HG03025 (cell line): ENCODE results near the gene CARD6.
A peak's percentile ranks its signal among the peaks of the same experiment; 100 is the strongest.
"Not testable (repeated sequence)": the region's sequence is repeated elsewhere in the genome, so short reads cannot be mapped to it uniquely, and the experiment has no call there.

Experiments used
- ATAC-seq: cut with Tn5 transposase; IDR thresholded peaks from one replicate; pipeline ENCODE4 v1.9.1; 2021; ENCODE audit warnings: mild to moderate bottlenecking, moderate library complexity; ENCODE audit not compliant: unreplicated experiment, low FRiP score

Gene CARD6, protein sequence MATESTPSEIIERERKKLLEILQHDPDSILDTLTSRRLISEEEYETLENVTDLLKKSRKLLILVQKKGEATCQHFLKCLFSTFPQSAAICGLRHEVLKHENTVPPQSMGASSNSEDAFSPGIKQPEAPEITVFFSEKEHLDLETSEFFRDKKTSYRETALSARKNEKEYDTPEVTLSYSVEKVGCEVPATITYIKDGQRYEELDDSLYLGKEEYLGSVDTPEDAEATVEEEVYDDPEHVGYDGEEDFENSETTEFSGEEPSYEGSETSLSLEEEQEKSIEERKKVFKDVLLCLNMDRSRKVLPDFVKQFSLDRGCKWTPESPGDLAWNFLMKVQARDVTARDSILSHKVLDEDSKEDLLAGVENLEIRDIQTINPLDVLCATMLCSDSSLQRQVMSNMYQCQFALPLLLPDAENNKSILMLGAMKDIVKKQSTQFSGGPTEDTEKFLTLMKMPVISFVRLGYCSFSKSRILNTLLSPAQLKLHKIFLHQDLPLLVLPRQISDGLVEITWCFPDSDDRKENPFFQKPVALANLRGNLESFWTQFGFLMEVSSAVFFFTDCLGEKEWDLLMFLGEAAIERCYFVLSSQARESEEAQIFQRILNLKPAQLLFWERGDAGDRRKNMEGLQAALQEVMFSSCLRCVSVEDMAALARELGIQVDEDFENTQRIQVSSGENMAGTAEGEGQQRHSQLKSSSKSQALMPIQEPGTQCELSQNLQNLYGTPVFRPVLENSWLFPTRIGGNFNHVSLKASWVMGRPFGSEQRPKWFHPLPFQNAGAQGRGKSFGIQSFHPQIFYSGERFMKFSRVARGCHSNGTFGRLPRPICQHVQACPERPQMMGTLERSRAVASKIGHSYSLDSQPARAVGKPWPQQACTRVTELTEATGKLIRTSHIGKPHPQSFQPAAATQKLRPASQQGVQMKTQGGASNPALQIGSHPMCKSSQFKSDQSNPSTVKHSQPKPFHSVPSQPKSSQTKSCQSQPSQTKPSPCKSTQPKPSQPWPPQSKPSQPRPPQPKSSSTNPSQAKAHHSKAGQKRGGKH

DNA sequence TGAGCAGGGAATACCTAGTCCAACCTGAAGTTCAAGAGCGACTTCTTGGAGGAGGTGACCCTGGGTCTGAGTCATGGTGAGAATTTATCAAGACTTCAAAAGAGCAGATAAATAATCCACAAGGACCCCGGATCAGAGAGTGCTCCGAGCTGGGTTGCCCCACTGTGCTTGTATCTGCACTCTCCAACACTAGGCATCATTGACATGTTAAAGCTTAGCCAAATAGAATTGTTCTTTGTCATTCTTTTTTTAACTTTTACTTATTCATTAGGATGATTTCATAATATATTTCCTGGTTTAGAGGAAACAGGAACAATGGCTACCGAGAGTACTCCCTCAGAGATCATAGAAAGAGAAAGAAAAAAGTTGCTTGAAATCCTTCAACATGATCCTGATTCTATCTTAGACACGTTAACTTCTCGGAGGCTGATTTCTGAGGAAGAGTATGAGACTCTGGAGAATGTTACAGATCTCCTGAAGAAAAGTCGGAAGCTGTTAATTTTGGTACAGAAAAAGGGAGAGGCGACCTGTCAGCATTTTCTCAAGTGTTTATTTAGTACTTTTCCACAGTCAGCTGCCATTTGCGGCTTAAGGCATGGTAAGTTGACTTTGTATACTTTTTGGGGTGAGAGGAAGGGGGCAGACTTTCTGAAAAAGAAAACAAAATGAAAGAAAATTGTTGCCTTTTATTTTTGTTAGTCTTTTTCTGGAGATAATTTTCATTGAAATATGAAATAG is at the start of gene CARD6:
Gene CARD6, plus strand, starts transcription at position 300 of the 738 bp plus-strand sequence. Its CDS starts 16 bp downstream, at position 316.
- ATAC-seq: no peak

DNA sequence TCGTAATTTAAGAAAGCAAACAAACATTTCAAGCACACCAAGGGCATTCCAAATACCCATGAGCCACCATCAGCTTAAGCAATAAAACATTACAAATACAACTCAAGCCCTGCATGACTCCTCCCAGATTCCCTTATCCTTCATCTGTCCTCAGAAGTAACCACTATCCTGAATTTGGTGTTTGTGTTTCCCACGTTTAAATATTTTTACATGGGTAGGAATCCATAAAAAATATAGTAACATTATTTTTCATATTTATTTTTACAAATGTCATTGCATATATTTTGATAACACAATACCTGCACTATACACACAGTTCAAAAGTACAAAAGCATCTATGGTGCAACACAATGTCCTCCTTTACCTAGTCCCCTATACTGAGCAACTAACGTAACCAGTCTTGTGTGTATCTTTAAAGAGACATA is 49.4 kb upstream of the CARD6 start:
- no peak for ATAC-seq

DNA sequence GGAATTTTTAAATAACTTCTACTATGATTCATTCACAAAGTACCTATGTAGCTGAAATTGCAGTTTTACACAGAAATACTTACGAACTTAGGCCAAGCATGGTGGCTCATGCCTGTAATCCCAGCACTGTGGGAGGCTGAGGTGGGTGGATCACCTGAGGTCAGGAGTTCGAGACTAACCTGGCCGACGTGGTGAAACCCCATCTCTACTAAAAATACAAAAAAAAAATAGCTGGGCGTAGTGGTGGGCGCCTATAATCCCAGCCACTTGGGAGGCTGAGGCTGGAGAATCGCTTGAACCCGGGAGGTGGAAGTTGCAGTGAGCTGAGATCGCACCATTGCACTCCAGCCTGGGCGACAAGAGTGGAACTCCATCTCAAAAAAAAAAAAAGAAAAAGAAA is 48.5 kb upstream of the CARD6 start:
- not testable (repeated sequence) for ATAC-seq

DNA sequence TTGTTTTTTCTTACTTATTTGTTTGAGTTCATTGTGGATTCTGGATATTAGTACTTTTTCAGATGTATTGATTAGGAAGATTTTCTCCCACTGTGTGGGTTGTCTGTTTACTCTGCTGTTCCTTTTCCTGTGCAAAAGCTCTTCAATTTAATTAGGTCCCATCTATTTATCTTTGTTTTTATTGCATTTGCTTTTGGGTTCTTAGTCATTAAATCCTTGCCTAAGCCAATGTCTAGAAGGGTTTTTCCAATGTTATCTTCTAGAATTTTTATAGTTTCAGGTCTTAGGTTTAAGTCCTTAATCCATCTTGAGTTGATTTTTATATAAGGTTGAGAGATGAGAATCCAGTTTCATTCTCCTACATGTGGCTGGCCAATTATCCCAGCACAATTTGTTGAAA is 46.8 kb upstream of the CARD6 start:
- ATAC-seq: not testable (repeated sequence)

DNA sequence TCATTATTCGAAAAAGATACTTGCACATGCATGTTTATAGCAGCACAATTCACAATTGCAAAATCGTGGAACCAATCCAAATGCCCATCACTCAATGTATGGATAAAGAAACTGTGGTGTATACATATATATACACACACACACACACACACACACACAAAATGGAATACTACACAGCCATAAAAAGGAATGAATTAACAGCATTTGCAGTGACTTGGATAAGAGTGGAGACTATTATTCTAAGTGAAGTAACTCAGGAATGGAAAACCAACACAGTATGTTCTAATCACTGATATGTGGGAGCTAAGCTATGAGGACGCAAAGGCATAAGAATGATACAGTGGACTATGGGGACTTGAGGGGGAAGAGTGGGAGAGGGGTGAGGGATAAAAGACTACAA is 46.3 kb upstream of the CARD6 start:
- not testable (repeated sequence) for ATAC-seq

DNA sequence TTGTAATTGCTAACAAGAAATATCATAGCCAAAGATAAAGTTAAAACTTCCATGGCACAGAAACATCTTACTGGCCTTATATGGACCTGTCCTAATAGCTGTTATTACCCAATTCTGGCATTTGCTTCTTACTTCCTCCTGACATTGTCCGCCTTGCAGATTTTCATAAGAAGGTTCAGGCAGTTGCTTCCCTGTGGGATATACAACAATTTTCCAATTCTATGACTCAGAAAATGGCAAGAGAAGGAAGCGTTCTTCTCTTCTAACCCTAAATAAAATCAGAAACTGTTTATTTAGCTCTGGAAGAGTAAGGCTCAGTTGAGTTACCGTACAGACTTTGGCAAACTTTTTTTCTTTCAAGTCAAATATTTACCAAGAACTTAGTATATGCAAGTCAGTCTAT is 44.7 kb upstream of the CARD6 start:
- no peak for ATAC-seq

DNA sequence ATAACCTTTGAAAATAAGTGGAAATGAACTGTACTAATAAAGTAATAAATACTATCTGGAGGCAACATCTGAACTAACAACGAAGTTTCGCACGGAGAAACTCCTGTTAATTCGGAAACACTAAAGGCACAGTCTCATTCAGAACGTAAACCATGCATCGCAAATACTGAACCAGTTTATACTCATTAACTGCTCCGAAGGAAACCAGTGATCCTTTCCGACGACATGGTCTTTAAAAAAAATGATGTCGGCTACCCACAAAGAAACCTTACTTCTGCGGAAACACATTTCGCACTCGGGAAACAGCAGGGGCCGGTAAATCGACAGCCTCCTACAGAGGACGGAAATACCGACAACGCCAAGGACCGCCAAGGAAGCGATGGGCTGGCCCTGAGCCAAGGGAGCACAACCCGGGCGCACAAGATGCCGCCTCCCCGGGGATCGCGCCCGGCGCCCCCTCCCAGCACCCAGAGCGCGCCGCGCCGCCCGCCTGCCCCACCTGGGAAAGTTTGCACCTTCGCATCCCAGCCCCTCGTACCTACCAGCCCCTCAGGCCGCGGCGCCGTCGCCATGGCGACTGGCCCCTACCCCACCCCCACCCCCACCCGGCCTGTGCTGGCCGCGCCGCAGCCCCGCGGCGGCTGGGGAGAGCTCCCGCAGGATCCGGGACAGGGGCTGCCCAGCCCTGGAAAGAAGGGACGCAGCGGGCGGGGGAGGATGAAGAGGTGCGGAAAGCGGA is 43.7 kb upstream of the CARD6 start:
- ATAC-seq: peak; percentile 48

DNA sequence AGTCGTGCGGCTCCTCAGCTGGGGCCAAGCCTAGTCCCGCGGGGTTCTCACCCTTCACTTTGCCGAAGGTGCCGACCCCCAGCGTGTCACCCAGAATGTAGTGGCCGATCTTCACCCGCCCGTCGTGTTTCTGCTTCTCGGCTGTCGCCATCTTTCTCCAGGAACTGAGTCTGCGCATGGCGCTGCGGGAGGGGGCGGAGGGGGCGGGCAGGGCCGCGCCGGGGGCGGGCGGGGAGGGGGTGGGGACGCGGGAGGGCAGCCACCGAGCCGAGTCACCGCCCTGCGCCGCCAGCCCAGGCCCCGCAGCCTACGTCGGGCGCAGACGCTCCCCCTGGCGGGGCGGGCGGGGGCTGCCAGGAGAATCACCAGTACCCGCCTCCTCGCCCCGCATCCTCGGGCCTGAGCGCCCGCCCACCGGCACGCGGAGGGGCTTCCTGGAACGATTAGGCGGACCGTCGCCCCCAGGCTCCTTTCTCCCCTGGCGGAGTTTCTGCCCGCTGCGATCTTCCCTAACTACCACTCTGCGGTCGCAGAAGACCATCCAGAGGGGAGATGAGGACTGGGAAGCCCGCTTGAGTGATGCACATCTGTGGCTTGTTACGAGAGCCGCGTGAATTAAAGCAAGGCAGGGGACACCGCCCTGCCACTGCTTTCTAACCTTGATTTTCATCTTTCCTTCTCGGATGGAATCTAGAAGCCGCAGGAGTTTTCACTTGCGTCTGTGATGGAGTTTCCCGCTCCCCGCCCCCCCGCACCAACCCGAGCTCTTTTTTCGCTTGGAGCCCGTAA is 43.0 kb upstream of the CARD6 start, which contains the start of gene PRKAA1:
Gene PRKAA1, minus strand, starts transcription at position 363 of the 789 bp plus-strand sequence. Its CDS starts 185 bp downstream, at position 178.
- ATAC-seq: peak; percentile 97

DNA sequence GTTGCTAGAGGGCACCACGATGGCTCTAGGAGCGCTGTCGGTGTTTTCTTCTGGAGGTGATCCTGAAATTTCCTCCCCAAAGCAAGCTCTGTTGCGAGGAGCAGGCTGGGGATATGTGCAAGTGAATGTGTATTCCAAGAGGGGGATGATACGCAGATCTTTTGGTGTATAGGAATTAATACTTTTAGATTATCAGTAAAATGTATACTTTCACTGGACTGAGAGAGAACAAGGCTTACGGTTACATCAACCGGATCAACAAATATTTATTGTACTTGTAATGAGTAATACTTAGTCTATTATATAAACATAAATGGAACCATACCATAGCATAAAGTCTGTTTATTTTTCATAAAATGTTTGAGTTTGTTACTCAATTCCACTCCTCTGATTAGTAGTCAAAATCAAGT is 42.4 kb upstream of the CARD6 start:
- no peak for ATAC-seq

DNA sequence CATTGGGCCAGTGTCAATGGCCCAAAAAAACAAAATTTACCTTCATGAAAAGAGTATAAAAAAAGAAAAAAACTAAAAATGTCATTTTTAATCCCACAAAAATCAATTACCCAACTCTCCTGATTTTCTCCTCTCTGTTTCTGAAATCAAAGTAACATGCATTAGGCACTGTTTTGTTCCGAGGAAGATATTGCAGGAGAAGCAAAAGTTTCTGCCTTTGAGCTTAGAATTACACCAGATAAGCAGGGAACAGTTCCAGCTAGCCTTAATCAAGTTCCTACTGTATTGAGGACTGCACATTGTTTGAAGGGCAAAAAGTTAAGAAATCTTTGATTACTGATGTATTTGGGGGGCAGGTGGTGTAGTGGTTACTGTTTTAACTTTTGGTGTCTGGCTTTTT is 41.9 kb upstream of the CARD6 start:
- ATAC-seq: no peak

DNA sequence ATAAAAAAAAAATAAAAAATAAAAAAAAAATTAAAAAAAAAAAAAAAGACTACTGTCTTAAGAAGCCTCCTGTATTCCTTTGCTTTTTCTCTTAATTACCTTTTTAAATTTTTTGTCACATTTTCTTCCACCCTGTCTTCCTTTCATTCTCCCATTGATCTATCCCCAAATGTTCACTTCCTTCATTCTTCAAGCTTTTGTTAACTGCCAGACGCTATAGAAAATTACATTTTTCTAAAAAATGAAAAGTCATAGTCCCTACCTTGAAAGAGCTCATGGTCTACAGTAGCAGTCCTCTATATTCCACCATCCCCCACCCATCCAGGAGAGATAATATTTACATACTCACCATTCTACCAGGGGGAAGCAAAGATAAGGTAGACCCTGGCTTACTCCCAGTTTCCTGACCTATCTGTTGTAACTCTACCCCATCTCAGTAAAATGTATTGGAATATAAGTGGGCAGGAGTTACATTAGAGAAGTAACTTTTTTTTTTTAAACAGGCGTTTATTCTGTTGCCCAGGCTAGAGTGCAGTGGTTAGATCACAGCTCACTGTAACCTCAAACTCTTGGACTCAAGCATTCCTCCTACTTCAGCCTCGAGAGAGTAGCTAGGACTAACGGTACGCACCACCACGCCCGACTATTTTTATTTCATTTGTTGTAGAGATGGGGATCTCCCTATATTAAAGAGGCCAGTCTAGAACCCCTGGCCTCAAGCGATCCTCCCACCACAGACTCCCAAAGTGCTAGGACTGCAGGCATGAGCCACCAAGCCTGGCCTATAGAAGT is 39.2 kb upstream of the CARD6 start:
- no peak for ATAC-seq

DNA sequence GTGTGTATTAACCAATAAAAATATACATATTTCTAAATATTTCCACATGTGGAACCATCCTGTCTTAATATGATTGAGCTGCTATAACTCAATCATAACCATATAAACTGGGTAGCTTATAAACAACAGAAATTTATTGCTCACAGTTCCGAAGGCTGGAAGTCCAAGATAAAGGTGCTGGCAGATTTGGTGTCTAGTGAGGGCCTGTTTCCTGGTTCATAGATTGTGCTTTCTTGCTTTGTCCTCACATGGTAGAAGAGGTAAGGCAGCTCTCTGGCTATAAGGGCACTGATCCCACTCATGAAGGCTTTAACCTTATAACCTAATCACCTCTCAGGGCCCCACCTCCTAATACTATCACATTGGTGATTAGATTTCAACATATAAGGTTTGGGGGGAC is 29.0 kb upstream of the CARD6 start:
- ATAC-seq: no peak

DNA sequence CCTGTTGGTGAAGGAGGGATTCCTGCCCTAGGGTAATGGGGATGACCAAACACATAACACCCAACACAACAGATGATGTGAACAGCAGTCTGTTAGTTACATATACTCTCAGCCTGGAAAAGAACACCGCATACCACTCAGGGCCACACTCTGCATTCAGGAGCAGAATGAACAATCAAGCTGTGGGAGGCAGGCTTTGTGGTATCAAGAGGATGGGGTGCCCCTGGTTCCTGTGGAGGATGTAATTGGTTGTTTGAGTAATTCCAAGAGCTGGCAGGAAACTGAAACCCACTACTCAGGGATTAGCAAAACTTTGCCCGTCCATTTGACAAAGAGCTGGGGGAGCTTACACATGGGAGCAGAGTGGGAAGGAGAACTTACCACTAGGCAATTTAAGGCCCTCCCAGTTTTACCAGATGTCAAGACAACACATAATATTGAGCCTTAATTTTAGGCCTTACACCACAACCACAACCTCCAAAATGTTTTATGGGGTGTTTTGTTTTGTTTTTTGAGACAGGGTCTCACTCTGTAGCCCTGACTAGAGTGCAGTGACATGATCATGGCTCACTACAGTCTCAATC is 27.4 kb upstream of the CARD6 start:
- no peak for ATAC-seq

DNA sequence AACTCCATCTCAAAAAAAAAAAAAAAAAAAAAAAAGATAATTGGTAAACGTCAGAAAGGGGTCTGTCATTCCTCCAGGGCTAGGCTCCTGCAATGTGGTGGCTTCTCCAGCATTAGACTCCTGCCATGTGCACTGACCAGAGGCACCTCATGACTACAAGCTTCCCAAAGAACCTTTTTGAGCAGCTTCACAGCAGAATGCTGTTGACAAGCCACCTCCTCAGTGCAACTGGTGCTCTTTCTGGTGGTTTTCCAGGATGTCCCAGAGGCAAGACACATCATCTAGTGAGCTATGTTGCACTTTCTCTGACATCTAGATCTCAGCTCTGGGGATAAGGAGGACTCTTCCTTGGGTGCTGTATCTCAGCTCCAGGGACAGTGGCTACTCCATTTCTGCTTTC is 17.7 kb upstream of the CARD6 start:
- no peak for ATAC-seq

DNA sequence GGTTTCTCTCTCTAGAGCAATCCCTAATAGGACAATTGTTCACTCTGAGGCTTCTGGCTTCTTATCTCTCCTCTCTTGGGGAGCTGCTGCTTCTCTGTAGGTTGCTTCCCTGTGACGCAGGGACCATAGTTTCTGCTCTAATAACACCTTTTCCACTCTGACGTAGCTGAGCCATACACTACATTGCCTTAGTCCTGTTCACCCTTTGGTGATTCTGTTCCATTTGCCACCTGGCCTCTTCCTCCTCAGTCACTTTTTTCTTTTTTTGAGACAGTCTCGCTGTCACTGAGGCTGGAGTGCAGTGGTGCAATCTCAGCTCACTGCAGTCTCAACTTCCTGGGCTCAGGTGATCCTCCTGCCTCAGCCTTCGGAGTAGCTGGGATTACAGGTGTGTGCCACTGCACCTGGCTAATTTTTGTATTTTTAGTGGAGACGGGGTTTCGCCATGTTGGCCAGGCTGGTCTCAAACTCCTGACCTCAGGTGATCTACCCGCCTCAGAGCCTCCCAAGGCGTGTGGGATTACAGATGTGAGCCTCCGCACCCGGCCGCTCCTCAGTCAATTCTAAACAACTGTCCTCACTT is 15.6 kb upstream of the CARD6 start:
- not testable (repeated sequence) for ATAC-seq

DNA sequence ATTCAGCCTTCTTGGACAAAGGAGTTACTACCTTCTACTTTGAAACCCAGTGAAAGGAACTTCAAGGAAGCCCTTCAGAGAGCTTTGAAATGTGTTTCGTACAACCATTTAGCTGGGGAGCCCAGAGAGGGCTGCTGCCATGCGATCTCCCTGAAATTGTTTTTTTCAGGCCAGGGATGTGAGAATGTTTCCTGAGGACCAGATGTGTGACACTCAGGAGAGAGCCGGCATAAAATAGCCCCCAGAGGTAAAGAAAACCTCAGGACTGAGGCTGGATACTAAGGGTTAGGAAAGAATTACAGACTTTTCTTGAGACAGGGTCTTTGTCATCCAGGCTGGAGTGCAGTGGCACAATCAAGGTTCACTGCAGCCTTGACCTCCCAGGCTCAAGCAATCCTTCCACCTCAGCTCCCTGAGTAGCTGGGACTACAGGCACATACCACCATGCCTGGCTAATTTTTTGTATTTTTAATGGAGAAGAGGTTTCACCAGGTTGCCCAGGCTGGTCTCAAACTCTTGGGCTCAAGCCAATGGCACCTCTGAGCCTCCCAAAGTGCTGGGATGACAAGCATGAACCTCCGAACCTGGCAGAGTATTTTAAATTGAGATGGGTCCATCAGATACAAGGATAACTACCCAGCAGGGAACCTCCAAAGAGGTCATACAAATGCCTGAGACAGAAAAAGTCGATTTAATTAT is 14.5 kb upstream of the CARD6 start:
- no peak for ATAC-seq
